Hematopoietic multipotent progenitor cell treated with erythropoietin and hydrocortisone succinate and interleukin-3 and kit ligand, for 6 days (in vitro differentiated cells): ENCODE measurements around the gene SLIT3.

Experiments used
- DNase-seq: peaks from one replicate; pipeline ENCODE4 v3.0.0-alpha.2; 2015

SLIT3 gene

GRCh38 chr5:168781941-168782571 is 518.9 kb downstream of the SLIT3 start:
- no peak for DNase-seq

DNA sequence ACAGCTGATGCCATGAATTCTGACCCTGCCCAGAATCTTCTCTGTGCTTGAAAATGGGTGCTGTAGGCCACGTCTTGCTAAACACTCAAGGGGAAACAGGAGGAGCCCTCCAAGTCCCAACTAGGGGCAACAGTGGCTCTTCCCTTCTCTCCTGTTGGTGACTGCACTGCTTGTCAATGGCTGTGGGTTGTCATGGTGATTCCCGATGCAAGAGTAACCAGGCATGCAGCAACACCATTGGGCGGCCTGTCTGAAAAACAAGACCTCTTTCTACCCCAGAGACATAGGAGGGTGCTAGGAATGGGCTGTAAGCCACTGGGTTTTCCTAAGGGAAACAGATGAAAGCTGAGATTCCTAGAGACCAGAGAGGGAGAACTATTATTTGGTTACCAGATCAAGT is 520.1 kb downstream of the SLIT3 start:
- no peak for DNase-seq

GRCh38 chr5:168779333-168779732 is 521.6 kb downstream of the SLIT3 start:
- no peak for DNase-seq

GRCh38 chr5:168778536-168778935 is 522.4 kb downstream of the SLIT3 start:
- no peak for DNase-seq

GRCh38 chr5:168777651-168778050 is 523.3 kb downstream of the SLIT3 start:
- DNase-seq = no peak

DNA sequence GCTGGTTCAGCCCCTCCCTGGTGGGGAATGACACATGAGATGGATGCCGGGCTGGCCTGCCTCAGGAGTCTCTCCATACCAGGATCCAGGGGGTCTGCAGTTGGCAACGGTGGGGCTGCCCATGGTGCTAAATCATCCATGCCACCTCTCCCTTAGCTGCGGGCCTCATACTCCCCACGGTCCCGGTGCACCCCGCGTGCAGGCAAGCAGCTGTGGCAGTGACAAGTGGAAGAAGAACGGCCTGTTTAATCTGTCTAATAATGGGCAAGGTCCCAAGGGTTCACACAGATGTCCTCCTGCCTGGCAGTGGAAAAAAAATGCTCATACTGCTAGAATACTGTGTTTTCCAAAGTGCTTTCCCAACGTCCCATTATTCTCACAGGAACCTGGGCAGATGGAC is 524.9 kb downstream of the SLIT3 start:
- no peak for DNase-seq

DNA sequence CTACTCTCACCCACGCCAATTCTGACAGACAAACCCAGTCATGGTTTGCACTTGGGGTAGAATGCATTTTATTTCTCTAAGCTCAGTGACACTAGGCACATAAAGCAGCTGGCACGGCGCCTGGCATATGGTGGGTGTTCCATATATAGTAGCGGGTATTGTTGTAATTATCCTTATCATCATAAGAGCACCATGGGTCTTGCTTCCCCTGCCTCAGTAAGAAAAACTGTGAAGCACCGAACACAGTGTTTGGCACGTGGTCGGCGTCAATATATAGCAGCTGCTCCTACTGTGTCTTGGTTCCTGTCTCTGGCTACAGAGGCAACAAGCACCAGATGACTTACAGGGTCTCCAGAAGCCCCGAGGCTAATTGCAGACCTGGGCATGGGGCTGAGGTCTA is 527.7 kb downstream of the SLIT3 start:
- DNase-seq = no peak

GRCh38 chr5:168772316-168772961 is 528.5 kb downstream of the SLIT3 start:
- DNase-seq = no peak

DNA sequence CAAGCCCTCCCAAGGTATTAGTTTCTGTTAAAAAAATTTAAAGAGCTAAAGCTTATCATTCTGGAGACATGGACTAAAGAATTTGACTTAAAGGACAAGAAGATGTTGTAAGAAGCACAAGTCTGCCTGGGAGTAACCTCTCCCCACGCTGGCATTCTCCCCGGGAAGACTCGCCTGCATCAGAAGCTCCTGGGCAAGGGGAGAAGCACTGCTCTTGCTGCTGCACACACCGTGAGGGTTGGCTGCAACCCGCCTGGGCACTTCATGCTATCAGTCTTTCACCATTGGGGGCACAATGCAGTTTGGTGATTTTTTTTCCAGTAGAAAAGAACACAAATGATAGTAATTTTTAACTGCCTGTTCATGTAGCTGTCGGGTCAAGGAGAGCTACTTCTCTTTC is 529.3 kb downstream of the SLIT3 start:
- DNase-seq = no peak

GRCh38 chr5:168770996-168771395 is 529.9 kb downstream of the SLIT3 start:
- DNase-seq = no peak

GRCh38 chr5:168770036-168770498 is 530.9 kb downstream of the SLIT3 start:
- no peak for DNase-seq

DNA sequence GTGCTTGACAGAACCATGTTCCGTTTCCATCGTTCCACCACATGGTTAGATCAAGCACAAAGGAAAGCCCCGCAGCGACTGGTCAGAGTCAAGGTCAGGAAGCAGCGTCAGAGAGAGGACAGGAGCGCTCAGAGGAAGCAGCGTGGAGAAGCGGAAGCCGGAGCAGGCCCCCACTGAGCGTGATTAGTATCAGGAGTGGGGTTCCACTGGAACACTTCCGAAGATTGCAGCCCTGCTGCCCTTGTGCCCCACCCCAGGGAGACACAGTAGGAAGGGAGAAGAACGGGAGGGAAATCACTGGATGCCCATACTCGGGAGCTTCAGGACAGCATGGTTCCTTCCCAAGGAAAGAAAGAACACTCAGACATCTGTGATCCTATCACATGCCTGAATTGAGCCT is 532.8 kb downstream of the SLIT3 start:
- DNase-seq = no peak

- DNase-seq = no peak
Observed at GRCh38 chr5:168766426-168766700, 534.6 kb downstream of the SLIT3 start.

DNA sequence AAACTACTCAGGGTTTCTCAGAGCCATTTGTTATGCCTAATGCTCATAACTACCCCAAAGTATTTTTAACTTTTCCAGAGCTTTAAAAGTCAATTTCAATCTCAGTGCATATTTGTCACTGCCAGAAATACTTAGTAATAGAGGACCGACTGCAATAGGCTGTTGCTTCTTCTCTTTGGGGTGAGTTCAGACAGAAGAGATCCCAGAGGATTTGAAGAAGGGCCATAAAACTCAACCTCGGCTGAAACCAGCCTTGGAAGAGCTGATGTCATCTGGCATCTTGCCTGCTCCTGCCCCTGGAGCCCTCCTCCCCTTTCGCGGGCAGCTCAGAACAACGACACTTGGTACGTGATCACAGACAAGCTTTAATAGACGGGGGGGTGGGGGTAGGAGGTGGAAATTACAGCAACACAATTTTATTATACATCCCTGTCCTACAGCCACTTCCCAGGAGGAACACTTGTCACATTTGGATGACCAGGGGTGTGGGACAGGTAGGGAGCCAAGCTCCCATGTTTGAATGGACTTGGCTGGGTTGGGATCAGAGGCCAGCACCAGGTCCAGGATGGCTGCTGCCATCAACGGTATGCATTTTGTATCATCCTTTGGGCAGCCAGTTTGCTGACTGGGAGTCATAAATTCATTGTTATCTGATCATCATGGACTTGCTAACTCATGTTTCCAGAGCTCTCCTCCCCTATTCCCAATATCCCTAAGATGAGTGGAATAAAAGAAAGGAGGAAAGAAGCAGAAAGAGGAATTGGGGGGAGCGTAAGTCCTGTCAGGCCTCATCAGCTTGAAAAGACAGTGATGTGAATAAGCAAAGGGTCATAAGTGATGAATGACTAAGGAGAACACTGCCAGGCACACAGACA is 535.2 kb downstream of the SLIT3 start:
- DNase-seq = no peak

GRCh38 chr5:168765086-168765550 is 535.8 kb downstream of the SLIT3 start:
- no peak for DNase-seq

- DNase-seq = no peak
Observed at GRCh38 chr5:168756453-168757391, 544.2 kb downstream of the SLIT3 start.

GRCh38 chr5:168755548-168756093 is 545.3 kb downstream of the SLIT3 start:
- DNase-seq = no peak

DNA sequence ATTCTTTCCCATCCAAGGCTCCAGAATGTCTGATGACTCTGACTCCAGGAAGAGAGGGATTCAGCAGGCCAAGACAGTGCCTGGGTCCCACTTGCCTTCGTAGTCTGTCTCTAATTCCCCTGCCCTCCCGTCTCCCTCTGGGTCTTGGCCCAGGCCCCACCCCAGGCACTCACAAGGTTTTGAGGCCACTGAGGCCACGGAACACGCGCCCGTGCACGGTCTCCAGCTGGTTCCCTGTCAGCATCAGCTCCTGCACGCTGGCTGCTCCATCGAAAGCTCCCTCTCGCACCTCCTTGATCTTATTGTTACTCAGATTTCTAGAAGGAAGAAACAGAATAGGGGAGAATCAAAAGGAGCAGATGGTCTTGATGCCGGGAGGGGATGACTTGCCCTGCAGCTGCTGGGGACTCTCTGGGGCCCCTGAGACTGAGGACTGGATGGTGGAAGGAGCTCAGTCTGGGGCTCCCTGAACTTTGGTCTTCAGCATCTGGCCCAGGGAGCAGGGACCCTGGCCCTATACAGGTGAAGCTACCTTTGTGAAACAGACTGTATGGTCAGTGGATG is 547.2 kb downstream of the SLIT3 start:
- no peak for DNase-seq

DNA sequence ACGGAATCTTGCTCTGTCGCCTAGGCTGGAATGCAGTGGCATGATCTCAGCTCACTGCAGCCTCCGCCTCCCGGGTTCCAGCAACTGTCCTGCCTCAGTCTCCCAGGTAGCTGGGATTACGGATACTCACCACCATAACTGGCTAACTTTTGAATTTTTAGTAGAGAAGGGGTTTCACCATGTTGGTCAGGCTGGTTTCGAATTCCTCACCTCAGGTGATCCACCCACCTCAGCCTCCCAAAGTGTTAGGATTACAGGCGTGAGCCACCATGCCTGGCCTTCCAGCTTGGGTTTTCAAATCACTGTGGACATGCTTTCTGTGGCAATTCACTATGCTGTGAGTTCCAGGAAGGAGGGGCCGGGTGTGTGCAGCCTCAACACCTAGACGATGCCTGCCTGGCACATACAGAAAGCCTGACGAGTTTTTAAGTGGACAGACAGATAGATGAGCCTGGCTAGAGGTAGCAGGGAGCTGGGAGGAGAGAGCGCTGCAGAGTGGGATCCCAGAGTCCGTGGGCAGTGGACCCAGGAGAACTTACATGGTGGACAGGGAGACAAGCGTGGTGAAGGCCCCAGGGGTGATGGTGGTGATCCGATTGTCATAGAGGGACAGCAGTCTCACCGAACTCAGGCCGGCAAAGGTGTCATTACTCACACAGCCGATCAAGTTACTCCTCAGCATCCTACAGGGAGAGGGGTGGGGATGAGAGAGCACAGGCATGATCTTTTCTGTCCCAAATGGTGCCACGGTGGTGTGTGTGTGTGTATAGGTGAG is 548.3 kb downstream of the SLIT3 start:
- no peak for DNase-seq

DNA sequence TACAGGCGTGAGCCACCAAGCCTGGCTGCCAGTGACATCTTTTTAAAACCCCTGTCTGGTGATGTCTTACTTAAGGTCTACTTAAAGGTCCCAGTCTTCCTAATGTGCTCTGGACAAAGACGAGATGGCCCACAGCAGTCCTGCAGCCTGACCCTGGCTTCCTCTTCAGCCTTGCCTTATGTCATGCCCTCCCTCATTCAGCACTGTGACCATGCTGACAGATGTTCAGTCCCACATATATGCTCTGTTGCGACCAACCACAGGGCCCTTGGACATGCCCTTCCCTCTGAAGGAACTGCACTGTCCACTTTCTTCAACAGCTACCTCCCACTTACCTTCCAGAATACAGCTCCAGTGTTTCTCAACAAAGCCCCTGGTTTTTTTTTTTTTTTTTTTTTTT is 548.9 kb downstream of the SLIT3 start:
- no peak for DNase-seq

GRCh38 chr5:168750926-168751325 is 550.0 kb downstream of the SLIT3 start:
- DNase-seq = no peak
